Measurements from ENCODE around the gene GPR65.

- no peak for TF ChIP-seq CTCF (conservative IDR thresholded peaks at IDR 0.05; ENCODE audit: low read depth, low read length)
- TF ChIP-seq EZH2 (IDR thresholded peaks at IDR 0.05; ENCODE audit: borderline replicate concordance, low read depth, low read length, poor library complexity, severe bottlenecking) = no peak
Measured at GRCh38 chr14:88044776-88045446, 40.0 kb downstream of the GPR65 start.

Measured in A673 (cell line).